Muscle of arm (tissue), 12 donors: ENCODE data around the gene MIGA2. TPM values are rescaled to one million over a fixed set of nuclear protein-coding genes. Genes with fewer than 3 reads are reported as not detected.
A peak's percentile ranks its signal among the peaks of the same experiment; 100 is the strongest.
"Not testable (repeated sequence)": the region's sequence is repeated elsewhere in the genome, so short reads cannot be mapped to it uniquely, and the experiment has no call there.

Experiments
- DNase-seq: peaks from one replicate; pipeline ENCODE4 v3.0.0-alpha.2; 2013
- polyA plus RNA-seq, 12 donors: library from polyadenylated mRNA; unstranded; fragments of 120-200 nt; gene quantifications; one replicate each; pipeline ENCODE4 v1.2.1, GENCODE V29; 2013; ENCODE audit not compliant: insufficient read length in 12 of 12

MIGA2 gene
- polyA plus RNA-seq, 12 donors = 9.6 to 21.6 (median 13.6) TPM; not detected in 1

- no peak for DNase-seq
These were observed 61.4 kb downstream of the MIGA2 start for GRCh38 chr9:129097671-129098306.

- DNase-seq = no peak
These were observed 61.9 kb downstream of the MIGA2 start for GRCh38 chr9:129098328-129098727.

GRCh38 chr9:129100383-129101169, 64.2 kb downstream of the MIGA2 start:
- DNase-seq = no peak

- no peak for DNase-seq
These were observed 64.9 kb downstream of the MIGA2 start for GRCh38 chr9:129101279-129101678.

DNA sequence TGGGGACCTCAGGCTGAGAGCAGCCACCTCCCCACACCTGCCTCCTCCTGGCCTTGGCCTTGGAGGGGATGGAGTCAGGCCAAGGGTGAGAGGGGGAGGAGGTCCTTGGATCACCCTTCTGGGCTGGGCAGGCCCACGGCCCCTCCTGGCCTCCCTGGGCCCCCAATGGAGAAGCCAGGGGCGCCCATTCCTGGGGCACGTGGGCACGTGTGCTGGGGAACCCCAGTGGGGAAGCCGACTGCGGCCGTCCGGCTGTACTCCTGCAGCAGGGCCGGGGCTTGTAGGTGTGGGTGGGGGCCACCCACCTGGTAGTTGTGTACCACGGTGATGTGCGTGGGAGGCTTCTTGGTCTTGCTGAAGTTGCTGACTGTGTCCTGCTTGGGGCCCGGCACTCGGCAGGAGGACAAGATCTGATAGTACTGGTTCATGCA, 65.7 kb downstream of the MIGA2 start:
- DNase-seq = no peak

DNA sequence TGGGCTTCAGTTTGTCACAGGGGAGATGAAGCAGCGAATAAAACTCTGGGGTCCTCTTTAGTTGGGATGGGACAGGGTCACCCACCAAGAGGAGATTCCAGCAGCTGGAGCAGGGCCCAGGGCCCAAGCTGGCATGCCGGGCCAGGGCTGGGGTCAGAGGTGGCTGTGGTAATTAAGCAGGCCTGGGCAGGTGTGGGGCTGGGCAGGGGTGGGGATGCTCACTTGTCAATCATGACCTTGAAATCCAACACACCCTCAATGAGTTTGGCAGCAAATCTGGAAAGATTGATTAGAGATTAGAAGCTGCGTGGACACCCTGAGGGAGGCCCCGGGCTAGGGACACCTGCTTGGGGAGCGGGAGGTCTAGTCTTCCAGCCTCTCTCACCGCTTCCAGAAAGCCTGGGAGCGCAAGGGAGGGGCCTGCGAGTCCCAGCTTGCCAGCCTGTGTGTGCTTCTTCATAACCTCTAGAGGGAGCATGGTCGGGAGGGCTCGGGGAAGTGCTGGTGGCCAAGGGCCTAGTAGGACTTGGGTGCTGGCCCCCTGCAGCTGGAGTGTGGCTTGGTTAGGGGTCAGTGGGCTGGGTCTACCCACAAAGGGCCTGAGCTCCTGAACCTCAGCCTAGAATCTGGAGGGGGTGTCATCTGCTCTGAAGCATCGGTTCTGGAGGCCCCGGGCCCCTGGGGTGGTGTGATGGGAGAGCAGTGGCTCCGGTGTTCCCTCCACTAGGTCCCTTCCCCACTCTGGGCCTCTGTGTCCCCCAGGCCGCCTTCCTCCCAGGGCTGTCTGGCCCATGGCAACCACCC, 66.6 kb downstream of the MIGA2 start:
- DNase-seq = no peak

DNA sequence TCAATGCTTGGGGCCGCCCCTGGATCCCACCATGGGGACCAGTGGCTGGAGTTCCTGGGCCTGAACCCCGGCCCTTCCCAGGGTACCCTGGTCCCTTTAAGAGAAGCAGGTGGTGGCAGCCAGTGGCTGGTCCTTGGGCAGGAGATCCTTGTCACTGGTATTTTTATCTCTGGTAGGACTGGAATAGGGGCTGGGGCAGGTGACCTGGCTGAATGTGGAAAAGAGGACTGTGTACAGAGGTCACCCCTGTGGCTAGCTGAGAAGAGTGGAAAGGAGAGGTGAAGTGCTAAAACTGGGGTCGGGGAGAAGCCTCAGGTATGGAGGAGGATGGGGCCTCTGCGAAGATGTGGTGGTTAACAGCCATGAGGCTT, 67.2 kb downstream of the MIGA2 start:
- no peak for DNase-seq

DNA sequence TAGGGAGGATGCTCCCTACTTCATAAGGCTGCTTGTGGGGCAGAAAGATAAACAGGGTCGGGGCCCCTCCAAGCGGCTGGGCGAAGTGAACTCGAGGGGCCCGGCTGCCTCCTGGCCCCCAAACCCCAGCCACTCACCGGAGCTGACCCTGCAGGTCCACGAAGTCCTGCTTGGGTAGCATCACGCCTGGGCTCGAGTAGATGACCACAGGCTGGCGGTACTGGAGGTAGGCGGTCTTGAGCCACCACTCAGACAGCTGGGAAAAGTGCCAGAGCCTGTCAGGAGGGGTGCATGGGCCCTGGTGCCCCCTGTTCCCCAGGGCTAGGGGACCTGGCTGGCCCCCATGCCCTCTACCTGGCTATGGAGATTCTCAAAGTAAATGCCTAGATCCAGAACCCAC, 67.6 kb downstream of the MIGA2 start:
- DNase-seq = no peak

DNA sequence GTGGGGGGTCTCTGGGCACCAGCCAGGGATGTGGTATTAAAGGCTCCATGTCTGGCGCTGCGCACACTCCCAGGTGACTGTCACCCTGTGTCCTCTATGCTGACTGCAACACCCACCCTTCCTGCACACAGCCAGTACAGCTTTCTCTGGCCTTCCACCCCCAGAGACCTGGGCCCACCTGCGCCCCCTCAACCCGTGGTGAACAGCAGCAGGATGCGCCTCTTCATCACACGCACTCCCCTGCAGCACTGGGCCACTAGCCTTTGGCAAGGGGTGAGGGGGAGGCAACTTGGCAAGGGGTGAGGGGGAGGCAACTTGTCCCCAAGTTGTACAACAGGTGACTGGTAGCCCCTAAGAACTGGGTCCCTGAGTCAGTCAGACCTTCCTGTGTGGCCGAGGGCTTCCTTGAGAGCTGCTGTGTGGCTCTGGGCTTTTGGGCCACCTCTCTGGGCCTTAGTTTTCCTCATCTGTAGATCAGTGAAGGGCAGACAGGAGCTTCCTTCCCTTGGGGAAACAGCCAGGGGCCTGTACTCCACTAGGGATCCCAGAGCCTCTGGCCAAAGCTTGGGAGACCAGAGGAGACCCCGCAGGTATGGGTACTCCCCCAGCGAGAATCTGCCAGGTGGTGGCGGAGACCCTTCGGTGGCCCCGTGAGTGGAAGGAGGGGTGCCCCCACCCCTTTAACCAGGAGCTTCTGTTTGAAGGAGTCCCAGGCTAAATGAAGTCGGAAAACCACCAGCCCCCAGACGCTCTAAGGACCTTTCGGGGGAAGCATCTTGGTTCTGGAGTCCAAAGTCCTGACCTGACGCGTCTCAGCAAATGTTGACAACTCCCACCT, 69.7 kb downstream of the MIGA2 start:
- no peak for DNase-seq

GRCh38 chr9:129107651-129108050, 71.2 kb downstream of the MIGA2 start:
- DNase-seq = no peak

GRCh38 chr9:129108083-129108804, 71.8 kb downstream of the MIGA2 start:
- DNase-seq = no peak

DNA sequence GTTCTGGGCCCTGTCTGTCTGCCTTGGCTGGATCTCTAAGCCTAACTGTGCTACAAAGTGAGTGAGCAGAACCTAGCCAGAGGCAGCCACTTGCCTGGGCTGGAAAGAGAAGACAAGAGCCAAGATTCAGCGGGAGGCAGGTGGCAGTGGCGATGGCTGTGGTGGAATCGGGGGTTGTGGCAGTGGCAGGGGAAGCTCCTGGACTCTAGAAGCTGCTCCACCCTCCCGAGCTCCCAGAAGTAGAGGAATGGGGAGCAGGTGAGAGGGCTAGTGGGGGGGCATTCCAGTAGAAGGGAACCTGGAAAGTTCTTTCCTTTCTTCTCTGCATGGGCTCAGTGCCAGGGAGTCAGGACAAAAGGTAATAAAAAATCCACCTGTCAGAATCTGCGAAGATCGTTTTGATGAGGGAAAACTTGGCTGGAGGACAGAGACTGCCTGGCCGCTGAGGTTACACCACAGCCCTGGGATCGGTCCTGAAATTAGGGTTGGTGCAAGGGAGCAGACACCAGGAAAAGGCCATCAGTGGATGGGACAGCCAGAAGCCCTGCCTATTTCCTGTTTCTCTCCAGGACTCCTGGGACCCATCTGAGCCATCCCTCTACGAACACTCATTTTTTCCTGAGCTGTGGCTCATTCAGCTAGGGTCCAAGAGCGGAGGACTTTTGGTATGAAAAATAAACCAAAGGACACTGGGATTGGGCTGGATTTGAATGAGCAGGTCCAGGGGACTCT, 72.5 kb downstream of the MIGA2 start:
- DNase-seq = peak; percentile 19

GRCh38 chr9:129109537-129109903, 73.1 kb downstream of the MIGA2 start:
- DNase-seq = no peak

DNA sequence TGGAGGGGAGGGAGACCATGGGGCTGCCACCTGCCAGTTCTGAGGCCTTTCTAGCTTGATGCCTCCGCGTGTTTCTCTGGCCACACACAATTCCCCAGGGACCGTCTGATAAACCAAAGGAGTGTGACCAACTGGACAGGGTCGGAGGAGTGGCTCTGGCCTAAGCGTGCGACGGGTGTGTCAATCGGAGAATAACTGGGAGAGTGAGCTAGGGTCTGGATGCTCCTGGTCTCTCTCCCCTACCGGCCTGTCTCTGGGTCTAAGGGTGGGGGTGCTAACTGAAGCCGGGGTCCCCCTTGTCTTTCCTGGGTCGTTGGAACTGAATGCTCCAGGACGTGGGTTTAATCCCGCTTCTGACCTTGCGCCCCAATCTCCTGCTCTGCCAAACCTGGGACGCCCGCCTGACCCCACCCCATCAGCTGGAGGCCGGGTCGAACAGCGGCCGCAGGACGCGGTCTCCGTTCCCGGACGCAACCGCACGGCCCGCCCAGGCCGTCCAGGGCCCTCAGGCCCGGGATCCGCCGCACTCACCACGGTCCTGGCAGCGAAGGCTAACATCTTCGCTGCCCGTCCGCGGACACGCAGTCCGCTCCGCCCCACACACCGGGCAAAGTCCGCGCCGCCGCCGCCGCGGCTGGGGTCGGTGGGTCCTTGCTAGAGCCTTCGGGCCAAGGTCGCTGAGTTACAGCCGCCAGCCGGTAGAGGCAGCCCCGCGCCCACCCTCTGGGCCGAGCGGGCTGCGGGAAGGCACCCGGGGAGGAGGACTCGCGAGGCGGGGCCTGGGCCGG, 73.7 kb downstream of the MIGA2 start:
- DNase-seq = peak; percentile 51

GRCh38 chr9:129110740-129111527, 74.5 kb downstream of the MIGA2 start, which contains the start of the genes CRAT and PTPA:
Gene CRAT, minus strand, starts transcription at chr9:129110793. Its CDS starts 284 bp downstream, at chr9:129110509.
Gene PTPA, plus strand, starts transcription at chr9:129111415. Its CDS starts 186 bp downstream, at chr9:129111601.
- DNase-seq = peak; percentile 95

GRCh38 chr9:129111528-129112151, 75.2 kb downstream of the MIGA2 start:
- DNase-seq = peak; percentile 49

GRCh38 chr9:129112526-129112925, 76.1 kb downstream of the MIGA2 start:
- not testable (repeated sequence) for DNase-seq
